ENCODE results near the gene ZNF407. TPM values are rescaled to one million over a fixed set of nuclear protein-coding genes. Genes with fewer than 3 reads are reported as not detected.

Gene ZNF407
- total RNA-seq, 1 donor: 16.6 TPM

- Histone ChIP-seq H3K4me2 (ENCODE audit: insufficient read depth, low read length) (no peak overlapping the region), H3K4me3 (ENCODE audit: insufficient read depth, low read length) (no peak overlapping the region), H3K27ac (ENCODE audit: low read depth, low read length) (no peak overlapping the region), H3K79me2 (ENCODE audit: insufficient read depth, low read length) (no peaks in the 10 kb centered on the region), H2AFZ (ENCODE audit: low read length) (no peak overlapping the region), H3K4me1 (ENCODE audit: insufficient read depth, low read length) (no peaks in the 10 kb centered on the region), H3K27me3 (ENCODE audit: insufficient read depth, low read length) (no peaks in the 10 kb centered on the region), H4K20me1 (ENCODE audit: insufficient read depth, low read length) (no peaks in the 10 kb centered on the region), H3K36me3 (ENCODE audit: insufficient read depth, low read length) (no peaks in the 10 kb centered on the region), H3K9me3 (ENCODE audit: low read depth, low read length) (no peaks in the 10 kb centered on the region)
- peak; percentile 61 for DNase-seq (ENCODE audit: insufficient read length, low spot score, missing footprints)
- TF ChIP-seq, protein P1, sequence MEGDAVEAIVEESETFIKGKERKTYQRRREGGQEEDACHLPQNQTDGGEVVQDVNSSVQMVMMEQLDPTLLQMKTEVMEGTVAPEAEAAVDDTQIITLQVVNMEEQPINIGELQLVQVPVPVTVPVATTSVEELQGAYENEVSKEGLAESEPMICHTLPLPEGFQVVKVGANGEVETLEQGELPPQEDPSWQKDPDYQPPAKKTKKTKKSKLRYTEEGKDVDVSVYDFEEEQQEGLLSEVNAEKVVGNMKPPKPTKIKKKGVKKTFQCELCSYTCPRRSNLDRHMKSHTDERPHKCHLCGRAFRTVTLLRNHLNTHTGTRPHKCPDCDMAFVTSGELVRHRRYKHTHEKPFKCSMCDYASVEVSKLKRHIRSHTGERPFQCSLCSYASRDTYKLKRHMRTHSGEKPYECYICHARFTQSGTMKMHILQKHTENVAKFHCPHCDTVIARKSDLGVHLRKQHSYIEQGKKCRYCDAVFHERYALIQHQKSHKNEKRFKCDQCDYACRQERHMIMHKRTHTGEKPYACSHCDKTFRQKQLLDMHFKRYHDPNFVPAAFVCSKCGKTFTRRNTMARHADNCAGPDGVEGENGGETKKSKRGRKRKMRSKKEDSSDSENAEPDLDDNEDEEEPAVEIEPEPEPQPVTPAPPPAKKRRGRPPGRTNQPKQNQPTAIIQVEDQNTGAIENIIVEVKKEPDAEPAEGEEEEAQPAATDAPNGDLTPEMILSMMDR (IDR thresholded peaks at IDR 0.05; ENCODE audit: extremely low read depth, low read depth, low read length): no peak
Measured at GRCh38 chr18:75043478-75043877, 445.8 kb downstream of the ZNF407 start.

GRCh38 chr18:75044296-75044695 lies 446.6 kb downstream of the ZNF407 start:
- no peaks in the 10 kb centered on the region for H3K4me1 ChIP-seq (ENCODE audit: insufficient read depth, low read length)
- H4K20me1 ChIP-seq (ENCODE audit: insufficient read depth, low read length): no peaks in the 10 kb centered on the region
- H3K4me3 ChIP-seq (ENCODE audit: insufficient read depth, low read length): no peak overlapping the region
- DNase-seq (ENCODE audit: insufficient read length, low spot score, missing footprints): no peak
- H3K4me2 ChIP-seq (ENCODE audit: insufficient read depth, low read length): no peak overlapping the region
- no peak overlapping the region for H2AFZ ChIP-seq (ENCODE audit: low read length)
- H3K36me3 ChIP-seq (ENCODE audit: insufficient read depth, low read length): no peaks in the 10 kb centered on the region
- no peaks in the 10 kb centered on the region for H3K9me3 ChIP-seq (ENCODE audit: low read depth, low read length)
- TF ChIP-seq, protein P1 (IDR thresholded peaks at IDR 0.05; ENCODE audit: extremely low read depth, low read depth, low read length): no peak
- H3K79me2 ChIP-seq (ENCODE audit: insufficient read depth, low read length): no peaks in the 10 kb centered on the region
- no peaks in the 10 kb centered on the region for H3K27me3 ChIP-seq (ENCODE audit: insufficient read depth, low read length)
- no peak overlapping the region for H3K27ac ChIP-seq (ENCODE audit: low read depth, low read length)

- Histone ChIP-seq H2AFZ (ENCODE audit: low read length) (no peak overlapping the region), H3K4me3 (ENCODE audit: insufficient read depth, low read length) (no peak overlapping the region), H4K20me1 (ENCODE audit: insufficient read depth, low read length) (no peaks in the 10 kb centered on the region), H3K4me2 (ENCODE audit: insufficient read depth, low read length) (no peak overlapping the region), H3K27me3 (ENCODE audit: insufficient read depth, low read length) (no peaks in the 10 kb centered on the region), H3K36me3 (ENCODE audit: insufficient read depth, low read length) (no peaks in the 10 kb centered on the region), H3K27ac (ENCODE audit: low read depth, low read length) (no peak overlapping the region), H3K9me3 (ENCODE audit: low read depth, low read length) (no peaks in the 10 kb centered on the region), H3K79me2 (ENCODE audit: insufficient read depth, low read length) (no peaks in the 10 kb centered on the region), H3K4me1 (ENCODE audit: insufficient read depth, low read length) (no peaks in the 10 kb centered on the region)
- TF ChIP-seq, protein P1 (IDR thresholded peaks at IDR 0.05; ENCODE audit: extremely low read depth, low read depth, low read length): no peak
- peak; percentile 67 for DNase-seq (ENCODE audit: insufficient read length, low spot score, missing footprints)
Measured at GRCh38 chr18:75044791-75045190, 447.1 kb downstream of the ZNF407 start.

GRCh38 chr18:75045272-75045671 lies 447.6 kb downstream of the ZNF407 start:
- Histone ChIP-seq H3K27me3 (ENCODE audit: insufficient read depth, low read length) (no peaks in the 10 kb centered on the region), H3K4me3 (ENCODE audit: insufficient read depth, low read length) (no peak overlapping the region), H4K20me1 (ENCODE audit: insufficient read depth, low read length) (no peaks in the 10 kb centered on the region), H3K4me1 (ENCODE audit: insufficient read depth, low read length) (no peaks in the 10 kb centered on the region), H3K9me3 (ENCODE audit: low read depth, low read length) (no peaks in the 10 kb centered on the region), H3K79me2 (ENCODE audit: insufficient read depth, low read length) (no peaks in the 10 kb centered on the region), H3K27ac (ENCODE audit: low read depth, low read length) (no peak overlapping the region), H3K4me2 (ENCODE audit: insufficient read depth, low read length) (no peak overlapping the region), H3K36me3 (ENCODE audit: insufficient read depth, low read length) (no peaks in the 10 kb centered on the region), H2AFZ (ENCODE audit: low read length) (no peak overlapping the region)
- TF ChIP-seq, protein P1 (IDR thresholded peaks at IDR 0.05; ENCODE audit: extremely low read depth, low read depth, low read length): no peak
- no peak for DNase-seq (ENCODE audit: insufficient read length, low spot score, missing footprints)

Data from osteoblast (primary cell).